OCI-LY7 (cell line): ENCODE measurements around the gene RNF217.

Experiments
- CTCF ChIP-seq: fragments of 200-600 bp; sonication (generic); conservative IDR thresholded peaks from 2 replicates; pipeline ENCODE4 v1.5.1; 2014; ENCODE audit warnings: mild to moderate bottlenecking, antibody characterized with exemption, low read length, moderate library complexity, mixed read lengths
- EZH2phosphoT487 ChIP-seq: fragments of 200-600 bp; sonication (generic); IDR thresholded peaks from 2 replicates; pipeline ENCODE4 v1.6.1; 2018; ENCODE audit warnings: low read depth, borderline replicate concordance, mild to moderate bottlenecking, mixed run types, antibody characterized with exemption, low read length, moderate library complexity, mixed read lengths

- no peak for TF ChIP-seq CTCF
- TF ChIP-seq EZH2phosphoT487 = no peak
These were observed 8.5 kb downstream of the RNF217 start for GRCh38 chr6:124970763-124971162.
